NOMO-1 treated with dmso at 0.1 percent for 144 hours (cell line): ENCODE results near the gene MRPL11.

ENCODE experiments used
- DNase-seq: peaks from one replicate; lab custom pipeline; 2025; ENCODE audit not compliant: unreplicated experiment; lab: John Stamatoyannopoulos, UW

Gene MRPL11

GRCh38 chr11:66438504-66439466 lies at the start of gene MRPL11:
Gene MRPL11, minus strand, starts transcription at chr11:66438848. Its CDS starts 94 bp downstream, at chr11:66438754.
- DNase-seq: peak; percentile 89

DNA sequence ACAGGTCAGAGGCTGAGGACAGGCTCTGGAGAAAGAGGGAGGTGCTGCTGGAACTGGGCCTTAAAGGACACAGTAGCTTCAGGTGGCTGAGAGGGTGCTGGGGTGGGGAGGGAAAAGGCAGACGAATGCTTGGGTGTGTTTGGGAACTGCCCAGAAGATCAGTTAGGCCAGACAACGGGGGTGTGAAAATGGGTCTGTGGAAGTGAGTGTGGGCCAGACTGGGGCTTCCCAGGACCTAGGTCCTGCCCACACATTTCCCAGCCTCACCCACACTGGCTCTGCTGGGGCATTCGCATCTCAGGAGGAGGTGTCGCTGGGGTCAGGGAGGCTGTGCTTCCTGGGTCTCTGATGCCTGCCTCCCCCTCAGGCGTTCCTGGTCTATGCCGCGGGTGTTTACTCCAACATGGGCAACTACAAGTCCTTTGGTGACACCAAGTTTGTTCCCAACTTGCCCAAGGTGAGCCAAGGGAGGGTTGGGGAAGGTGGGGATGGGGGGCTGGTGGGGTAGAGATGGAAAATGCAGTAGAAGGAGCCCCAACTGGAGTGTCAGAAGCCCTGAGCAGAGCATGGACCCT lies 46.2 kb upstream of the MRPL11 start:
- no peak for DNase-seq

DNA sequence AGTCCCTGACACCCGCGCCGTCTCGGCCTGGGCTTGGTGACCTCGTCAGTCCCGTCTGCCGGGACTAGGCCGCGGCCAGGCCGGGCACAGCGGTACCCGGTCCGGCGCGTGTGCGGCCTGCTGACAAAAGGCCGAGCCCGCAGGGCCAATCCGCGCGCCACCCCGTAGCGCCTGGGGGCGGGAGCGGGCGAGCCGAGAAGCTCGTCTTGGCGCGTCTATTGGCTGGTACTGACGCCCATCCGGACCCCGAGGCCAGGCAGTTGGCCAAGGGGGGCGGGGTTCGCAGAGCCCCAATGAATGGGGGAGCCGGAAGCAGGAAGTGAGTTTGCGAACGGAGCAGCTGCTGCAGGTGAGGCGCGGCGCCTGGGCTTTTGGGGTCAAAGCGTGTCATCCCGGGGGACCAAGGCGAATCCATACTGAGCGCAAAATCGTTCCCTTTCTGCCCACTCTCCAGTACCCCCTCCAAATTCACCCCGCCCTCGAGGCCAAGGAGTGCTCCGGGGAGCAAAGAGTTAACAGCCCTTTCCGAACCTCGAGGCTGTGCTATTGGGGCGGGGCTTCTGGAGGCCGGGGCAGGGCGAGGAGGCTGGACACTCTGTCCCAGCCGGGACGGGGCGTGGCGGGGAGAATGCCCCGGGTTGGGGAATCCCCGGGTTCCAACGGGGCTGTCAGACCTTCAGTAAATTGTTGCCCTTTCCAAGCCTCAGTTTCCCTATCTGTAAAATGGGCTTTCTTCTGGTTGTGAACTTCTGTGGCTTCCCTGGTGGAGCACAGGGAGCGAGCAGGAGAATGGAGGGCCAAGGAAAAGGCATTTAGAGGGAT lies 41.7 kb upstream of the MRPL11 start, which contains the start of gene DPP3:
Gene DPP3 (plus strand): TSS at position 318 of the 822 bp plus-strand sequence. CDS start 1,767 bp downstream, outside the sequence.
- DNase-seq: peak; percentile 95

- no peak for DNase-seq
These were observed 40.9 kb upstream of the MRPL11 start for GRCh38 chr11:66479394-66480116.

GRCh38 chr11:66478729-66479393 lies 40.2 kb upstream of the MRPL11 start:
- no peak for DNase-seq

GRCh38 chr11:66477263-66478201 lies 38.9 kb upstream of the MRPL11 start:
- DNase-seq: no peak

- DNase-seq: no peak
These were observed 38.2 kb upstream of the MRPL11 start for GRCh38 chr11:66476841-66477251.

- no peak for DNase-seq
These were observed 37.7 kb upstream of the MRPL11 start for GRCh38 chr11:66476173-66476840.

- no peak for DNase-seq
These were observed 36.9 kb upstream of the MRPL11 start for GRCh38 chr11:66475349-66476172.

DNA sequence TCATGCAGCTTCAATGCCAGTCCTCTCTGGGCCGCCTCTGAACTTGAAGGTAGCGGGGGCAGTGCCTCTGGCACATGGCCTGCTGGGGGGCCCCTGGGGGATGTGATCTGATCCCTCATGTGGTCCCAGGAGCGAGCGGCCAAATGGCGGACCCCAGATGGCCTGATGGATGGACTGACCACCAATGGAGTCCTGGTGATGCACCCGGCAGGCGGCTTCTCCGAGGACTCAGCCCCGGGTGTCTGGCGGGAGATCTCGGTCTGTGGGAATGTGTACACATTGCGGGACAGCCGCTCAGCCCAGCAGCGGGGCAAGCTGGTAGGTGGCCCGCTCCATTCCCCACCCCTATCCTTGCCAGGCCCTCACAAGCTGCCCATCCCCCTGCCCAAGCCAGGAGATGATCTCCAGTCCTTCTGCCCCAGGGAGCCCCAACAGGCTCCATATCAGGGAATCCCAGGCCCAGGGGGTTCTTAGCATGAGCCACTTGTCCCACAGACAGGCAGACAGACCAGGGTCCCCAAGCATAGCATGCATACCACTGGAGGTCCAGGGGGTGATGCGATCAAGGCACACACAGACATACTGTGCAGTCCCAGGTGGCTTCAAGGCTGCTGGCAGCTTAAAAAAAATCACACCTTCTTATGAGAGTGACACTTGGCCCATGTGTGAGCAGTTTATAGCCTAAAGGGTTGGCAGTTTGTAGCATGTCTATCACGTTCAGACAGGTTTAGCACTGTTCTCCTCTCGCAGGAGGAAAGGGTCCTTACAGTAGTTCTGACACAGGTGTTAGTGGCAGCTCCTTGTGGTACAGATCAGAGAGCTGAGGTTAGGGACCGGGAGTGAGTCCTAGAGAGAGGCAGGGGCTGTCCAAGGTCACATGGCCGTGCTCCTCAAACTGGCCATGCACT lies 35.2 kb upstream of the MRPL11 start:
- no peak for DNase-seq

GRCh38 chr11:66473167-66473566 lies 34.5 kb upstream of the MRPL11 start:
- DNase-seq: no peak

GRCh38 chr11:66472054-66472453 lies 33.4 kb upstream of the MRPL11 start:
- no peak for DNase-seq

DNA sequence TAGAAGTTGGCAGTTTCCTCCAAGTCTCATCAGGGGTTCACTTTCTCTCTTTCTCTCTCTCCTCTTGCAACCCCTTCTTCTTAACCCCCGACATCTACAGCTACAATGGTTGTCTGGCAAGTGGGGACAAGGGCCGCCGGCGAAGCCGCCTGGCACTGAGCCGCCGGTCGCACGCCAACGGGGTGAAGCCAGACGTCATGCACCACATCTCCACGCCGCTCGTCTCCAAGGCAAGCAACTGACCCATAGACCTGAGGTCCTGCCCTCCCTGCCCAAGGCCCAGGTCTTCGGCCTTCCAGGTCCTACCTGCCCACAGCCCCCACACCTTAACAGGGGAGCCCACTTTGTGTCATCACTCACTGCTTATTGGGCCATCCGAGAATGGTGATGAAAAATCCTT lies 32.5 kb upstream of the MRPL11 start:
- no peak for DNase-seq

GRCh38 chr11:66470015-66470414 lies 31.4 kb upstream of the MRPL11 start:
- DNase-seq: no peak

GRCh38 chr11:66469441-66469840 lies 30.8 kb upstream of the MRPL11 start:
- no peak for DNase-seq

- no peak for DNase-seq
These were observed 30.0 kb upstream of the MRPL11 start for GRCh38 chr11:66468691-66469090.

DNA sequence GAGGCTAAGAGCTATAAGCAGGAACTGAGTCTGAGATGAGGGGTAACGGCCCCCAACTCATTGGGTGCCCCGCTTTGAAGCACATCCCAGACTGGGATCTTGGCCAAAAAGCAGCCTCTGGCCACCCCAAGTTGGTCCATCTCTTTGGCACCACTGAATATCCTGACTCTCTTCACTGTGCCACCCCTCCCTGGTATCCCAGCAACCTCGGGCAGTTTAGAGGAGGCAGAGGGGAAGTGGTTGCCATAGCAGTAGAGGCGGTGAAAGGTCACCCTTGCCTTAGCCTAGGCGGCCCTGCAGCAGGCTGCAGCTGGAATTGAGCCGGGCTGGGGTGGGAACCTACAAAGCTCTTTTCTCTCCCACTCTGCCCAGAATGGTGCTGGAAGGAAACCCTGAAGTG lies 29.1 kb upstream of the MRPL11 start:
- peak; percentile 50 for DNase-seq
